Esophagus mucosa (tissue), 1 donor: ENCODE data around the gene NEDD8. TPM values are rescaled to one million over a fixed set of nuclear protein-coding genes. Genes with fewer than 3 reads are reported as not detected.
"Not testable (repeated sequence)": the region's sequence is repeated elsewhere in the genome, so short reads cannot be mapped to it uniquely, and the experiment has no call there.

Experiments used
- ATAC-seq: fragments of 200-7000 bp; cut with Tn5 transposase; one replicate; pipeline ENCODE4 v1.9.1; 2020
- total RNA-seq: library from RNA; stranded (reverse); gene quantifications from one replicate; pipeline ENCODE4 v1.2.4, GENCODE V29; 2023
- donor health status: DM: yes; HTN: yes; CAD: no.

NEDD8 gene
- total RNA-seq, 1 donor from 2014 or later: 131 TPM

GRCh38 chr14:24246765-24247212 is 14.6 kb upstream of the NEDD8 start:
- no peak for ATAC-seq

- not testable (repeated sequence) for ATAC-seq
Observed at GRCh38 chr14:24245350-24245749, 13.2 kb upstream of the NEDD8 start.

DNA sequence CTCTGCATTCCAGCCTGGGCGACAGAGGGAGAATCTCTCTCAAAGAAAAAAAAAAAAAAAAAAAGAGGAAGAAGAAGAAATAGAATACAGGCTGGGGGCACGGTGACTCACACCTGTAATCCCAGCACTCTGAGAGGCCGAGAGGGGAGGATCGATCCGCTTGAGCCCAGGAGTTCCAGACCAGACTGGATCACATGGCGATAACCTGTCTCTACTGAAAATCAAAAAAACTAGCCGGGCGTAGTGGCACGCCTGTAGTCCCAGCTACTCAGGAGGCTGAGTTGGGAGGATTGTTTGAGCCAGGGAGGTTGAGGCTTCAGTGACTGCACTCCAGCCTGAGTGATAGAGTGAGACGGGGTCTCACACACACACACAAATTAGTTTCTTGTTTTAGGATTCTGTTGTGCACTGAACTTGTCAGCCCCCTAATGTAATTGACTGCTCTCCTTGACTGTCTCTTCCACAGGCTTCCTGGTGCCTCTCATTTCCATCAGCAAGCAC is 11.2 kb upstream of the NEDD8 start:
- ATAC-seq: peak; percentile 5

GRCh38 chr14:24241829-24242443 is 9.8 kb upstream of the NEDD8 start:
- peak; percentile 69 for ATAC-seq

DNA sequence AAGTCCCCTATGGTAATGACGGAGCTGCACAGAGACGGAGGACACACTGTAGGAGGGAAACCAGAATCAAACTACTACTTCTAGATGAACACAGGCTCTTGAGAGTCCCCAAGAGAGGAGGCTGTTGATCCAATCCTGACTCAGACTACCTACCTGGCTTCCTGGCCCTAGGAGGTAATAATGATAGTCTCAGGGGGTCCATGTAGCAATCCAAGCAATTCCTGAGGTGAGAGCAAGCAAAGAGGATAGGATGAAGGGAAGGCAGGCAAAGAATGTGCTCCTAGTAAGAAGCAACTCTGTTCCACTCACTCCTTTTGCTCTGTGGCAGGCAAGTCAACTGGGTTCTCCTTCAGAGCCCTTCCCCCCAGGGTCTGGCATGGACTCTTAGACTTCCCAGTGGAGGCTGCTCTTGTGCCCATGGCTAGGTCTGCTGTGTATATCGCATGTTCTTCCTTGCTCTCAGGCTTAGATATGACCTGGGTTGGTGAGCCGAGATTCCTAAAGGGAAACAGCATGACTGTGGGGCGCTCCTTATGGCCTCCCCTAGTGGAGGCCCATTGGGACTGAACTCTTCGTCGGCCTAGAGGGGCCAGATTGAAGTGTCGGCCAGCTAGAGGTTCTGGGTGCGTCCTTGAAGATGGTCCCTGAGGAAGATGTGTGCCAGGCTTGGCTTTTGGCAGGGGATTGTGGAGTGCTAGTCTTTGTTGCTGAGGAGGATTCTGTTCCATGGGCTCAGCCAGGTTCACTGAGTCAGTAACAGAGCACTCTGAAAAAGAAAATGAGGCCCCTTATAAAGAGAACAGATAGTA is 8.1 kb upstream of the NEDD8 start:
- ATAC-seq: no peak

GRCh38 chr14:24238527-24239037 is 6.4 kb upstream of the NEDD8 start:
- no peak for ATAC-seq

DNA sequence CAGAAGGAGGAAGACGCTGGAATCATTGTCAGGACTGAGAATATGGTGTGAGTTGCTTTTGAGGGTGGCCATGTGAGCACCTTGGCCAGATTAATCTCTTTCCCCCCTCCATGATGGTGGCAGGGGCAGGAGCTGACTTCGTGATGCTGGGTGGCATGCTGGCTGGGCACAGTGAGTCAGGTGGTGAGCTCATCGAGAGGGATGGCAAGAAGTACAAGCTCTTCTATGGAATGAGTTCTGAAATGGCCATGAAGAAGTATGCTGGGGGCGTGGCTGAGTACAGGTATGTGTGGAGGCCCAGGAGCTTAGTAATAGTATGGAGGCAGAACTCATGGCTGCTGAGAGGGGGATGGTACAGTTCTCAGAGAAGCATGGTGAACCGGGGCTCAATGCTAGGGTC is 6.0 kb upstream of the NEDD8 start:
- peak; percentile 2 for ATAC-seq

DNA sequence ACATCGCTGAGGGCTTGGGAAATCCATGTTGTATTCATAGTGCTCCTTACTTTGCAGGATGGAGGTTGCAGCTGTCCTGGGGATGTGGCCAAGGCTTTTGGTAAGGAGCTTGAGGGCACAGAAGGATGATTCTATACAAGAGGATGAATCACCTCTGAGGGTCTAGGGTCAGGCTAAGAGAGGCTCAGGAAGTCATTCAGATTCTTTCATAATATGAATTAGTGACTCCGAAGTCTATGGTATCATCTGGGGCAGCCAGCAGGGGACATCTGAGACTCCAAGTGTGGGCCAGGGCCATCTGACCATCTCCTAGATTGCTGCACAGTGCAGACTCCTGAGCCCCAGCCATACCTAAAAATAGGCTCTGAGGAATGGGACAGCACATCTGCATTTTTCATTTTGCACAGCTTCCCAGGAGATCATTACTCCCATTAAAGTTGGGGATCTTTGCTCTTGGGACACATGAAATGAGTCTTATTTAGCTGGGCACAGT is 5.3 kb upstream of the NEDD8 start:
- ATAC-seq: no peak

DNA sequence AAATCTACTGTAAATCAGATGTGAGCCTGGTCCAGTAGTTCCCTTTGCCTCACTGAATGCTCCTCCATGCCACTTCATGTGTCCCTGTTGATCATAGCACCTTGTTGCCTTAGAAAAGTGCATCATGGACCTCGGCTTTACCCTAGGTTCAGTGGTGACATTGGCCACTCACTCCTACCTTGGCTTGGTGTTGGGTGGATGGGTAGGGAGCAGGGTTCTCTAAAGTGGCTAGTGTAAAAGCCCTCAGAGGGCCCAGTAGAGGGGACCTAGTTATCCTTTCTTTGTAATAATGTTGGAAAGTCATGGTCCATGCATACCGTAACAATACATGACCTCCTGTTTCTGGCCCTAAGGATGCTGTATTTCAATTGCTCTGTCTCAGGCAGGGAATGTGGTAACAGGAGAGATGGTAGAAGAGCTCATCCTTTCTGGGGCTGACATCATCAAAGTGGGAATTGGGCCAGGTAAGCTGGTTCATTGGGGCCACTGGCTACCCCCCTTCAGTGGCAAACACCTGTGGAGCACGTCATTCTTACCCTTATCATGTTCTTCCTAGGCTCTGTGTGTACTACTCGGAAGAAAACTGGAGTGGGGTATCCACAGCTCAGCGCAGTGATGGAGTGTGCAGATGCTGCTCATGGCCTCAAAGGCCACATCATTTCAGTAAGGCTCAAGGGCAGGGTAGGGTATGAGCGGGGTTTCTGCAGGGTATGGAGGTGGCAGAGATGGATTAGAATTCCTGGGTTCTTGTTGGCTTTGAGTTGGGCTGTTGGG is 4.7 kb upstream of the NEDD8 start:
- ATAC-seq: no peak

DNA sequence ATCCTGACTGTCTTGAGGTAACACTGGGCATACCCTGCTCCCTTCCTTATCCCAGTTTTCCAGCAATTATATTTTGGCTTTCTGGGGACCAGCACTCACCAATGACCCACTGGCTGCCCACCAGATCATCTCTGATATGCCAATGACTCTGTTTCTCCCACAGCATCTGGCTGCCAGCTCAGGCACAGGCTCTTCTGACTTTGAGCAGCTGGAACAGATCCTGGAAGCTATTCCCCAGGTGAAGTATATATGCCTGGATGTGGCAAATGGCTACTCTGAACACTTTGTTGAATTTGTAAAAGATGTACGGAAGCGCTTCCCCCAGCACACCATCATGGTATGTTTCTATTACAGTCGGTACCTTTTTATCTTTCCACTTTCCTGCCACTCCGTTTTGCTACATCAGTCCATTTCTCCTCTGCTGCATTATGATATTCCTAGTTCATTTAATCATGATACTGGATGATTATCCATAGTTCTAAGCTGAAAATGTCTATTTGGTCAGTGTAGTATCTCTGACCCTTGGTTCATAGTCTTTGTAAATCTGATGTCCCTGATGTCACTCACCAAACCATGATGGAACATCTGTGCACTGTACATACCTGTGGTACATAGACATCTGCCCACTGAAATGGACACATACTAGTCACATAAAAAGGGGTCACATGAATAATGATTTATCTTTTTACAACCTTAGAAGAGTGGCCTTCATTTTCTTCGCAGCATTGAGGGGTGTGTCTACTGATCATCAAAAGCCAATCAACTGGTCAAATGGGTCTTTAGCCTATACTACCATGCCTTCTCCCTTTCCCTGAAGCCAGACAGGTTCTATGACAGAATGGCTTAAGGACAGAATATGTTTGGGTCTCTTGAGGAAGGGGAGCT is 3.9 kb upstream of the NEDD8 start:
- no peak for ATAC-seq

GRCh38 chr14:24234095-24235005 is 2.2 kb upstream of the NEDD8 start:
- ATAC-seq: no peak

DNA sequence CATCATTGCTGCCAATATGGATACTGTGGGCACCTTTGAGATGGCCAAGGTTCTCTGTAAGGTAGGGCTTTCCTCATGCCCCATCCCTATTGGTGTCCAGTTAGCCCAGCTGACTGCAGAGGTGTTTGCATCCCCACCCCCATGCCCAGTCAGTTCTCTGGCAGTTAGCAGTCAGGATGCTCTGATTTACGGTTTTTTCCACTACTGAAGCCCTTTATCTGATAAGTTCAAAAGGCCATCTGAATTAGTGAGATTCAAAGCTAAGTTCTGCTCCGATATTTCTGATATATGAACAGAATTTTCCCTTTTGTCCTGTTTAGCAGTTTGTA is 1.3 kb upstream of the NEDD8 start:
- ATAC-seq: no peak

GRCh38 chr14:24232645-24233537 is 724 bp upstream of the NEDD8 start, which contains the start of gene GMPR2:
Gene GMPR2, plus strand, starts transcription at chr14:24232929. Its CDS starts 325 bp downstream, at chr14:24233254.
- peak; percentile 14 for ATAC-seq

DNA sequence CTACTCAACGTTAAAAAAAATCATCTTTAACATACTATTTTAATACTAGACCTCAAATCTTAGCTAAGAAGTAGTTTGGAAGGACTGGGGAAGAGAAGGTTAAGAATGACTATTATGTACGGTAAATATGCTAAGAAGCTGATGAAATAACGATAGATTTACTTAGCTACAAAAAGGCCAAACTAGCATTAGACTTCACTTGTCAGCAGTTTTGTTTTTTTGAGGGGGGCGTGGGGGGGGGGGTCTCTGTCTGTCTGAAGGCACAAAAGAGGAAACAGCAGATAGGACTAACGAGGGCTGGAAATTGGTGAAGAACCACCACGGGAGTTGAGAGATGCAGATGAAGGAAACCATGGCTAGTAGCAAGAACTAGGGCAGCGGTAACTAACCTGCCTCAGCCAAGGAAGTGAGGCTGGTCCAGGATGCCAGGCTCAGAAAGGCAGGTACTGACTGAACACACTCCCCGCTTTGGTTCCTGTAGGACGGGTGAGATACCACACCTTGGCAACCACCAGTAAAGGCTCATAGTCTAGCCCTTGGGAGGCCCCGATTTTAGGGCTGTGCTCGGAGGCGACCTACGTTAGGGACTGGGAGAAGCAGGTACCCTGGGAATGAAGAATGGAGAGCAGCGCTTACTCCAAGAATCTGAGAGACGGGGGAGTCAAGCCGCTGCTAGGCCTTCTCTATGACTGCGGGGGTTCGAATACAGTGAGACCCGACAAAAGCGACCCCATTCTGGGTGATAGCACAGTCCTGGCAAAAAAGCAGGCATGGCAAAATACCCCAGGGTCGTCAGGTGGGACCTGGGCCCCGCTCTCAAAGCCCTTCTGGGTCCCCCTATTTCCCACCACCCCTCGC is 675 bp downstream of the NEDD8 start:
- peak; percentile 47 for ATAC-seq

DNA sequence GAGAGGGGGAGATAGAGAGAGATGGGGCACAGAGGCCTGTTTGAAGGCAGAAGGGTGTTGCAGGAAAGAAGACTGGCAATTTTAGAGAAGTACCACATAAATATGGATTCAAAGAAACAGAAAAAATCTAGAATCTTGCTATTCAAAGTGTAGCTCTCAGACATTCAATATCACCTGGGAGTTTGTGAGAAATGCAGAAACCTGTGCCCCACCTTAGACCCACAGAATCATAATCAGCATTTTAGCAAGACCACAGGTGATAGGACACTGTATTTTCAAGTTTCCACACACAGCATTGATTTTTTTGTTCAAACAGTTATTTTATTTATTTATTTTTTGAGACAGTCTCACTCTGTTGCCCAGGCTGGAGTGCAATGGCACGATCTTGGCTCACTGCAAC is 3.3 kb downstream of the NEDD8 start:
- no peak for ATAC-seq

DNA sequence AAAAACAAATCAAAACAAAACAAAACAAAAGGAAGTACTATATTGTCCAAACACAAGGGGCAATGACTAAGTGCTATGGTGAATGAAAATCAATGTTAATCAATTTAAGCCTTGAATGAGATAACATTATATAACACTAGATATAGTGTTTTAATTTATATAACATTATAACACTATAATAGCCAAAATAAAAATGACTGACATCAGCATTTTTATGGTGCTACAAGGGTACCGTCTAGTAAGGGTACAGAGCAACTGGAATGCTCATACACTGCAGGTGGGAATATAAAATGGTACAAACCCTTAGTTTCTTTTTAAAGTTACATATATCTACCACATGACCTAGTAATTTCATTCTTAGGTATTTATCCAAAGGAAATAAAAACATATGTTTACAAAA is 5.7 kb downstream of the NEDD8 start:
- no peak for ATAC-seq

DNA sequence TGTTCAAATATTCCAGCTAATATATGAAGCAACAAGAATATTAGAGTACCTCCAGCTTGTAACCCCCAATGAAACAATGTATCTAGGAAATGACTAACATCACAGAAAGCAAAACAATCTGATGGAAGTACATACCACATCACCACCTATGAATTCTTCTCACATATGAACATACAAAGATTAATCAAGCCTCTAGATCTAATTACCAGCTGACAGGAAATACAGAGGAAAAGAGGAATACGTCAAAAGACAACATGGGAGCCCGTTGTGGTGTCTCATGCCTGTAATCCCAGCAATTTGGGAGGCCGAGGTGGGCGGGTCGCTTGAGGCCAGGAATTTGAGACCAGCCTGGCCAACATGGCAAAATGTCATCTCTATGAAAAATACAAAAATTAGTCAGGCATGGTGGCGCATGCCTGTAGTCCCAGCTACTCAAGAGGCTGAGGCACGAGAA is 7.5 kb downstream of the NEDD8 start:
- no peak for ATAC-seq

- peak; percentile 5 for ATAC-seq
Observed at GRCh38 chr14:24222987-24223386, 9.2 kb downstream of the NEDD8 start.
